SIG-M5 treated with dmso at 0.1 percent for 504 hours (cell line): ENCODE measurements around the gene ANXA2R.
A peak's percentile ranks its signal among the peaks of the same experiment; 100 is the strongest.
"Not testable (repeated sequence)": the region's sequence is repeated elsewhere in the genome, so short reads cannot be mapped to it uniquely, and the experiment has no call there.

Experiments
- DNase-seq: peaks from one replicate; lab custom pipeline; 2025; ENCODE audit not compliant: unreplicated experiment; lab: John Stamatoyannopoulos, UW

ANXA2R gene

DNA sequence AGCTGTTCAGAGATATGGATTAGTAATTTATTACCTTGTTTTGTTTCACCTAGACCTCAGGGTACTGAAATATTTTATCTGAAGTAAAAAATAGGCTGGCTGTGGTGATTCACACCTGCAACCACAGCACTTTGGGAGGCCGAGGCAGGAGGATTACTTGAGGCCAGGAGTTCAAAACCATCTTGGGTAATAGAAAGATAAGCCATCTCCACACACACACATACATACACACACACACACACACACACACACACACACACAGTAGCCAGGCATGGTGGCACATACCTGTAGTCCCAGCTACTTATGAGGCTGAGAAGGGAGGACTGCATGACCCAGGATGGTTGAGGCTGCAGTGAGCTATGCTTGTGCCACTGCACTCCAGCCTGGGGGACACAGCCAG, 3.7 kb downstream of the ANXA2R start:
- no peak for DNase-seq

DNA sequence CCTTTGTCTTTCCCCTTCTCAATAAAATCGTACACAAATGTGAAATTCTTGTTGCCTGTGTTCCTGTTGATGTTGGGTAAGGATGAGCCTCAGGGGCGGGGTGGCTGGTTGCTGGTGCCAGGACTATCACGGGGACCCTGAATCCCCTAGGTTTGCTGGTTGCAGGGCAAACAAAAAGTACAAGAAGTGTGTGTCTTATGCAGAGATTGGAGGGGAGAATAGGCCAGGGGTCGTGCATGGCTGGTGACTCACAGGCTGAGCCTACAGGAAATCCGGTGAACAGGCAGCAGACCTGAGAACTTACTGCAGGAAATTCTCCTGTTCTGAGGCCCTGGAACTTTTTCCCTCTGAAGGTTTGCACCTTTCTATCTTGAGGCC, 5.5 kb downstream of the ANXA2R start:
- DNase-seq, result no peak

DNA sequence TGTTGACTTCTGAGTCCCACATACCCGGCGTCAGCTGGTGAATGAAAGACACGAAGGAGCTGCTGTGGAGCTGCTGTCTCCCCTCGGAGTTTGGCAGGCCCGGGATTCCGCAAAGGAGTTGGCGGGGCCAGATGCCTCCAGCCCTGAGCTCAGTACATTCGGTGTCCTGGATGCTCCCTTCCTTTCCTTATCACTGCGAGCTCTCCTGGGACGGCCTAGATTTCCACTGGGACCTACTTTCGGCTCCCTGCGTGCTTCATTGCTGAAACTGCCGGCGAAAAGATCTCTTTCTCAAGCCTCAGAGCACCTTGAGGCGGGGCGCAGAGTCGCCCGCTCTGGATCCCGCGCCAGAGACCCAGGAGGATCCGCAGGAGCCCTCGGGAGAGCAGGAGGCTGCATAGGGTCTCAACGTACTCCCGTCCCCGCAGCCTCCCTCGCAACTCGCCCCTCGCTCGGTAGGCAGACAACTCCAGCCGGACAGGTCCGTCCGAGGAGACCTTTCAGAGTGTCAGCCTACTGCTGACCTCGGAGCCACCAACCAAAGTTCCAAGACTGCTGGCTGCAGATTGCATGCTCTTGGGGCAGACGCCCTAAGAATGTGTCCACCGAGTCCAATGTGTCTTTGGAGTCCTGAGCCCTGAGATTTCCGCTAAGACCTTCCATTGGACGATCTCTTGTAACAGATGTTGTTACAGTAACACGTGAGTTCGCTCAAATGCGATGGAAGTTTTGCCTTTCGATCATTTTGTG, 6.1 kb downstream of the ANXA2R start:
- no peak for DNase-seq

DNA sequence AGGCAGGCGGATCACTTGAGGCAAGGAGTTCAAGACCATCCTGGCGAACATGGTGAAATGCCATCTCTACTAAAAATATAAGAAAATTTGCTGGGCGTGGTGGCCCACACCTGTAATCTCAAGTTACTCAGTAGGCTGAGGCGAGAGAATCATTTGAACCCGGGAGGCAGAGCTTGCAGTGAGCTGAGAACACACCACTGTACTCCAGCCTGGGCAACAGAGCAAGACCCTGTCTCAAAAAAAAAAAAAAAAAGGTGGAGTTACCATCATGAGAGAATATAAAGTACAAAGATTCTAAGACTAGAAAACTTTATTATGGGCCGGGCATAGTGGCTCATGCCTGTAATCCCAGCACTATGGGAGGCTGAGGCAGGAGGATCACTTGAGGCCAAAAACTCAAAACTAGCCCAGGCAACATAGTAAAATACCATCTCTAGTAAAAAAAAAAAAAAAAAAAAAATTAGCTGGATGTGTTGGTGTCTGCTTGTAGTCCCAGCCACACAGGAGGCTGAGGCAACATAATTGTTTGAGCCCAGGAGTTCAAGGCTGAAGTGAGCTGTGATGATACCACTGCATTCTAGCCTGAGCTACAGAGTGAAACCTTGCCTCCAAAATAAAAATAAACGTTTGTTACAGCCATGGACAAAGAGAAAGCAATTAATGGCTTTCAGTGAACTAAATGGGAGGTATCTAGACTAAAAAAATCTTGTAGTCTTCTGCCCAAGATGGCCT, 12.9 kb downstream of the ANXA2R start:
- DNase-seq, result no peak

DNA sequence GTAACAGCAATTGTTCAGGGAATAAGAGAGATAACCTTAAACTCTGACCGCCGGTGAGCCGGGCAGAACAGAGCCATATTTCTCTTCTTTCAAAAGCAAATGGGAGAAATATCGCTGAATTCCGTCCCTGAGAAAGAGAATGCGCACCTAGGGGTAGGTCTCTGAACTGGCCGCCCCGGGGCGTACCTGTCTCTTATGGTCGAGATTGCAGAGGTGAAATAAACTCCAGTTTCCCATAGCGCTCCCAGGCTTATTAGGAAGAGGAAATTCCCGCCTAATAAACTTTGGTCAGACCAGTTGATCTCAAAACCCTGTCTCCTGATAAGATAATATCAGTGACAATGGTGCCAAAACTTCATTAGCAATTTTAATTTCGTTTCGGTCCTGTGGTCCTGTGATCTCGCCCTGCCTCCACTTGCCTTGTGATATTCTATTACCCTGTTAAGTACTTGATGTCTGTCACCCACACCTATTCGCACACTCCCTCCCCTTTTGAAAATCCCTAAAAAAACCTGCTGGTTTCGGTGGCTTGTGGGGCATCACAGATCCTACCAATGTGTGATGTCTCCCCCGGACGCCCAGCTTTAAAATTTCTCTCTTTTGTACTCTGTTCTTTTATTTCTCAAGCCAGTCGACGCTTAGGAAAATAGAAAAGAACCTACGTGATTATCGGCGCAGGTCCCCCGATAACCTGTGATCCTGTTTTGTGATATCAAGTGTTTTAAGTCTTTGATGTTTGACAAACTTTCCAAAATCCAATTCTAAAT, 14.8 kb downstream of the ANXA2R start:
- not testable (repeated sequence) for DNase-seq

DNA sequence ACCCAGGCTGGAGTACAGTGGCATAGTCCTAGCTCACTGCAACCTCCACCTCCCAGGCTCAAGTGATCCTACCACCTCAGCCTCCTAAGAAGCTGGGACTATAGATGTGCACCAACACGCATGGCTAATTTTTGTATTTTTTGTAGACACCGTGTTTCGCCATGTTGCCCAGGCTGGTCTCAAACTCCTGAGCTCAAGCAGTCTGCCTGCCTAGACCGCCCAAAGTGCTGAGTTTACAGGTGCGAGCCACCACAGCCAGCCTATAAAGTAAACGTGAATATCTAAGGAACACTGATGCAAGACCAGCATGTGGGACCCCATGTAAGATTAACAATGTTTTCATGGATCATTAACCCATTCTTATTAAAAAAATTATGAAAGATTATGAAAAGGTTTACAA, 15.9 kb downstream of the ANXA2R start:
- no peak for DNase-seq

DNA sequence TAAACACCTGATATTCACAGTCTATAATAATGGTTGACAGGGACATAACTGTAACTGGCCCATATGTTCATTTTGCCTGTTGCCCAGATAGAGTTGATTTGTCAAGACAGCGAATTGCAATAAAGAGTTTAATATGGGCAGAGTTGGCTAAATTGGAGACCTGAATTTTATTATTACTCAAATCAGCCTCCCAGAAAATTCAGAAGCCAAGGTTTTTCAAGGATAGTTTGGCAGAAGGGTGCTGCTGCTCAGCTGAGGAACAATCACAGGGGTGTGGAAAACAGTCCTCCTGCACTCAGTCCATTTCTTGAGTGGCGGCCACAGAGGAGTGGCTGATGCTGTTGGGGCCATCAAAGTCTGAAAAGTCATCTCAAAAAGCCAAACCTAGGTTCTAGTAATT, 19.0 kb downstream of the ANXA2R start:
- no peak for DNase-seq

DNA sequence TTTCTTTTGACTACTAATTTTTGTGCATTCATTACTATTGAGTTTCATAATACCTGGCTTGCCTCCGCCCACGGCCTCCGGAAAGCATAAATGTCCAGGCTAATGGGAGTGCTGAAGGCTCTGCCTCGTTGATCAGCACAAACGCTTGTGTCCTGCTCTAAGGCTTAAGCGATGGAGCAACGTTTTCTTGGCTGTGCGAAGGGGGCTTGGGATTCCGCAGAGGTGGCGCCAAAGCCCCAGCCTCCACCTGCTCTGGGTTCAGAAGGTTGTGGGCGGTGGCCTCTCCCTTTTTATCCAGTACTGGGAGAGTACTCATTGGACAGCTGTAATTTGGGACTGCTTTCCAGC, 19.7 kb downstream of the ANXA2R start:
- DNase-seq, result no peak

DNA sequence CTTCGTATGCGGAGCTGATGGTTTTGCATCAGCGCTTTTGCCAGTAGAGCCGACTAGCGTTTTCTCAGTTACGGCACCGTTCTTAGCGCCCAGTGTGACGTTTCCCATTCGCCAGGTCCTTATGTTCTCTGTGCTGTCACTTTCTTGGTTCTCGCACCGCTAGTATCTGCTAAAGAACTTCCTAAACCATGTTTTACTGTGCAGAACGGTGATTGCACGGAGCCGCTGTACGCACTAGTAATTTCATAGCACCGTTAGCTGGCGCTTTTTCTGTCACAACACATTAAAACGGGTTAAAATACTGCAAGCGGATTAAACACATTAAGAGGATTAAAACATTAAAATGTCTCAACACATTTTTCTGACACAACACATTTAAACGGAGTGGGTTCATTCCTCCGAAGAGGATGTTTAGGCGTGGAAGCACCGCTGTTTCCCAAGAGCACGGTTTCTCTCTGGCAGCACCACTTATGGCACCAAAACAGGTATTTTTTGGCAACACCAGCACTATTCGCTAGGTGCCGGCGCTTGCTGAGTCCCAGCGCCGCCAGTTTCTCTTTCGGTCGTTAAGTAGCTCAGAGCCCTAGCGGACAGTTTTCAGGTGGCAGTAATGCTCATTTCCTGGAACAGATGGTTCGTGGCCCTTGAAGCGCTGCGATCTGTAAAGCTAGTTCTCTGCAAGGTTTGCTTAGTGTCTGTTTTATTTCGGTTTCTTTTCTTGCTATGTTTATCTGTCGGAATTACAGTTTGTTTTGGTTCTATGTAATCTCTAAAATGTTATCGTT, 20.3 kb downstream of the ANXA2R start:
- peak; percentile 90 for DNase-seq

DNA sequence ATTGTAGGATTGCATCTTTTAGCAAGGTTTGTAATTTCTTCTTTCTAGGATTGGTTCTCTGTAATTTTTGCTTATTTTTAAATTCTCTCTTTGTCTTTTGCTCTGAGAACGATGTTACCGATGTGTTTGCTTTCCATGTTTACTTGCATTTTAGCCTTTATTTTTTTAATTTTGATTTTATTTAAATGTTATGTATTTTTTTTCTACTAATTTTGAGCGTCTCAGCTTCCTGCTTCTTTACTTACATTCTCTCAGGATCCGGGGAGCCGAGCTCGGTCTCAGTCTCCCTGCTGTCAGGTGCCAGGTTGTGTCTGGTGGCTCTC, 20.9 kb downstream of the ANXA2R start:
- DNase-seq, result no peak

DNA sequence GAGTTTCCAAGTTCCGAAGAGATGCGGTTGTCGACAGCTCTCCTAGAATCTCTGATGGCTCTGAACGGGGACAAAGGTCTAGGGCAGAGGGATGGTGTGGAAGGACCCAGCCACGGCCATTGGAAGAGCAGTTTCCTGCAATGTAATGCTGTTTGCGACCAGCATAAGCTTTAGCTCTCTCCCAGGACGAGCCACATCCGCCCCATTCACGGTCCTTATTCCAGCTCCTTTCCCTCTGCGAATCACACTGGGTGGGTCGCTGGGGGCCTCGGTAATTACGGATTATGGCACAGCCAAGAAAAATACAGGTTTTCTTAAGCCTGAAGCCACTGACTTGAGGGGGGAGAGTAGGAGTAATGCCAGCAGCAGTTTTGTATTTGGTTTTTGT, 22.7 kb downstream of the ANXA2R start:
- no peak for DNase-seq

DNA sequence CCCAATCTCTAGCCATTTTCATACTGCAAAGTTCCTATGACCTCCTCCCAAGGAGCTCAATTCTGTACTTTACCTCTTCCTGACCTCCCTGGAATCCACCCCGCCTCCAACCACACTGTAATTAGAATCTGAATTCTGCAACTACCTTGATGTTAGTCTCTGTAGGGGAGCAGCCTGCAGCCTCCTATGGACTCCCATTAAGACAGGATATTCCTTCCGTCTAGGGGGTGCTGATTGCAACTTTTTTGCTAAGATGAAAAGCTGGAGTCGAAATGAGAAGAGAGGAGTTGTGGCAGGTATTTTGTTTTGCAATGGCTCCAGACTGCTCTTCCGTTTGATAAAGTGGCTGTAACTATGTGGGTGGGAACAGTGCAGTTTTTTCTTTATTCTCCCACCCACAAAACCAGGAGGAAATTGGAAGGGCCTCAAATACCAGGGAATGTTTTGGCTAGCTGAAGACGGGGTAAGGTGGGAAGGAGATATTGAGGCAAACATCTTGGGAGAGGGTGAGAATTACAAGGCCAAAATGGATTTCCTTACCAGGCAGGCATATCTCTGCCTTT, 23.8 kb downstream of the ANXA2R start:
- DNase-seq, result no peak

DNA sequence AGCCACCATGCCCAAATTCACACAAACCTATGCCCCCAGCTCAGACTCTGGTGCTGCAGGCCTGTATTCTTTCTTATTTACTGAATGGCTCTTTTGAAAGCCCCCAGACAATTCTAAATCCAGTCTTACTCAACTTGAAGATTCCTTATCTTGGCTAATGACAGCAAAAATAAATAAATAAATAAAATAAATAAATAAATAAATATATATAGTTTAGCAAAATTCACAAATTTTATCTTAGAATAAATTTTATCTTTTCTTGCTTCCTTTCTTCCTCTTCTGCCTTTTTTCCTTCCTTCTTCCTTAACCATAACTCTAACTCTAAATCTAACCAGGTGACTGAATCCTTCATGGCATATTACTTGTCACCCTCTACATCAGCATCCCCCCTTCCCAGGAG, 25.6 kb downstream of the ANXA2R start:
- no peak for DNase-seq

DNA sequence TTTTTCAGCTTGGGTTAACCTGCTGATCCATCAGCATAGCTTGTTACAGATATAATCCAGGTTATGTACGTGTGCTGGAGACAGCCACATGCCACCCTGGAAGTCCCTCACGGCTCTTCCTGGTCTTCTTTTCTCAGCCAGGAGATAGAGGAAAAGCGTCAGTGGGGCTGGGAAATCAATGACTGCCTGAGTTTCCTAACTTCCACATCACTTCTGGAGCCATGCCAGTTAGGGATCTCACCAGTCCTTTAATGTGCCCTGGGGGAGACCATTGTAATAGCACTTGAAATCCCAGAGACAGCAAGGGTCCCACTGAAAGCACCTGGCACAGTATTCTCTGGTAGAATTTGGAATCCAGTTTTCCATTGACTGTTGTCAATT, 29.2 kb downstream of the ANXA2R start:
- DNase-seq, result no peak

DNA sequence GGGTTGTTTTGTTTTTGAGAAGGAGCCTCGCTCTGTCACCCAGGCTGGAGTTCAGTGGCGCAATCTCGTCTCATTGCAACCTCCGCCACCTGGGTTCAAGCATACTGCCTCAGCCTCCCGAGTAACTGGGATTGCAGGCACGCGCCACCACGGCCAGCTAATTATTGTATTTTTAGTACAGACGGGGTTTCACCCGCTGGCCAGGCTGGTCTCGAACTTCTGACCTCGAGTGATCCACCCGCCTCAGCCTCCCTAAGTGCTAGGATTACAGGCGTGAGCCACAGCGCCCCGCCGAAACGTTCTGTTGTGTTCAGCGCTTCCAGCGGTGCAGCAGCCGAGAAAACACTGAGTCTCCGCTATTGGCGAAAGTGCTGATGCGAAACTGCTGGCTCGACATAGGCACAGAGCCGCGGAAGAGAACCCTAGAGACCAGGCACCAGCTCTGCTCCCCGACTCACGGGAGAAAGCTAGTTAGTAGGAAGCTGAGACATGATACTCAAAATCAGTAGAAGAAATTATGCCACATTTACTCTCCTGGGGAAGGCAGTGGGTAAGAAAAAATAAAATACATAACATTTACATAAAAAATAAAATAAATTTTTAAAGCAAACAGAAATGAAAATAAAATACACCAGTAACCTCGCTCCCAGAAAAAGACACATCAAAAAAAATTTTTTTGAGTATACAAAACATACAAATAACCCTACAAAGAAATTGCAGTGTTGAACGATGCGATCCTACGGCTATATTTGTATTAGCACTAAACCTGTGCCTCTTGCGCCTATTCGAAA, 31.6 kb downstream of the ANXA2R start:
- DNase-seq, result peak; percentile 92

DNA sequence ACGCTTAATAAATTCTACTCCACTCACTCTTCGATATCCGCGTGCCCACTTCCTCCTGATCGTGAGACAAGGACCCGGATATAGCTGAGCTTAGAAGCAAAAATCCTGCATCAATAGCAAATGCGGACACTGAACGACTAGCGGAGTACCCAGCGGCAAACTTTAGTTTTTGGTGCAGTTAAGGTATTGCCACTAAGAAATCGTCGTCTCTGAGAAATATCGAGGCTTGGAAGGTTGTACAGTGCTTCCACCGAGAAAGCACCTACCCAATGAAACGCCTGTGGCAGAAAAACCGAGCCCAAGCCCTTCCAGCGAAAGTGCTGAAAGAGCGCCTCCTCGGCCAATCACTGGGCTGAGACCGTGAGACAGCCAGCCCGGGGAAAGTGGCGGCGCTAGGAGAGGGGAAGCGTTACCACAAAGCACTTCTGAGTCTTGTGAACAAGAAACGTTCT, 32.2 kb downstream of the ANXA2R start:
- peak; percentile 84 for DNase-seq

DNA sequence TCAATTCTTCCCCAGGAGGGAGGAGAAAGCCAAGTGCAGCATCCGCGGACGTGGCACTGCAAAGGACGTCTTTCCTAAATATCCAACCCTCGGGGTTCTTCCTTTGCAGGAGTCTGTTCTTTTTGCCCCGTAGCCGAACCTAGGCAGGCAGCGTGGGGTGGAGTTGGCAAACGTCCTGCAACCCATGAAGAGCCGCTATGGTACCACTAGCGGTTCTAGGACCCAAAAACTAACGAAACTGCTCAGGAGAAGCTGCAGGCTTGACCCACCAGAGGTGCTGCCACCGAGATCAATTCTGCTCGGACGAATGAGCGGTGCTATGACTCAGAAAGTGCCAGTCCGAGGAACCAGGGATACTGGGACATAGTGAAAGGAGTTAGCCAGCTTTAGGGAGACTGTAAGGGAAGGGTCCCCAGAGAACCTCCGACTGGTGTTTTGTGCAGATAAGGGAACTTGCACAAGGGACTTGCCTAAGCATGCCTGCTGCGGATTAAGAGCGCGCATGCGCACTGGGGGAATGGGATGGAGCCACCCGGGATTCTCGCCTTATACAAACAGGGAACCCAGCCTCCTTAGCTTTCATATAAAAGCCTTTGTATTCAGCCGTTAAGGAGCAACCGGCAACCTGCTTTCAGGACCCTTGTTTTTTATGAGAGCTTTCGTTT, 32.7 kb downstream of the ANXA2R start:
- DNase-seq, result peak; percentile 94

DNA sequence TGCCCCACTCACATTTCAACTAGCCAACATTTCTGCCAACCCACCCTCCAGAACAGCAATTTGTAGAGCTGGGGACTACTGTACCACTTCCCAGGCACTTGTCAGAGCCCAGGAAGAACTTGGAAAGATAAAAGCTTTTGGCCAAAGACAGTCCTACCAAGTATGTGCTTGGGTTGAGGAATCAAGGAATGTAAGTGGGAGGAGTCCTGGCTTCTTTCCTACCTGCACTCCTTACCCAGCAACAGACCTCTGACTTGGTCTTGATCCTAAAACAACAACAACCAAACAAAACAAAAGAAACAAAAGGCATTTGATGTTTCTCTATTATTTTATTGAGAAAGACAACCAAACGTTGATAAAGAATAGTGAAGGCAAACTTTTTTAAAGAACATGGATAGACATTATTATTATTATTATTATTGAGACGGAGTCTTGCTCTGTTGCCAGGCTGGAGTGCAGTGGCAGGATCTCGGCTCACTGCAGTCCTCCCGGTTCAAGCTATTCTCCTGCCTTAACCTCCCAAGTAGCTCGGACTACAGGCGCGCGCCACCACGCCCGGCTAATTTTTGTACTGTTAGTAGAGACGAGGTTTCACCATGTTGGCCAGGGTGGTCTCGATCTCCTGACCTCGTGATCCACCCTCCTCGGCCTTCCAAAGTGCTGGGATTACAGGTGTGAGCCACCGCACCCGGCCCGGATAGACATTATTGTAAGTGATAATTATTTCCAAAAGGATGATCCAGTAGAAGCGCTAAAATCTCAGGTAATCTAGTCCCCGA, 33.5 kb downstream of the ANXA2R start:
- DNase-seq, result no peak

DNA sequence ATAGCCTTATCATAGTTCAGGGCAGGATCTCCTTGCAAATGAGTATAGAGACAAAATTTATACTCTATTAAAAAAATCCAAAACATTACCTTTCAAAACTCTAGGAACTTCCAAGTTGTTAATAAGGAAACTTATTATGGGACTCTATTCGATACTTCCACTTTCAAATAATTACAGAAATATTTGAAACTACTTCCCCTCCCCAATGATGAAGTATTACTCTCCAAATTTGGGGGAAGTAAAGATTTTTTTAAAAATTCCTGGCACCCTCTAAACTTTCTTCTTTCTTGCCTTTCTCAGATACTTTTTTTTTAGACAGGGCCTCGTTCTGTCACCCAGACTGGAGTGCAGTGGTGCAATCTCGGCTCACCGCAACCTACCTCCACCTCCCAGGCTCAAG, 35.1 kb downstream of the ANXA2R start:
- no peak for DNase-seq
